ENCODE results near the gene CCDC137.
"Not testable (repeated sequence)": the region's sequence is repeated elsewhere in the genome, so short reads cannot be mapped to it uniquely, and the experiment has no call there.

CCDC137 gene

DNA sequence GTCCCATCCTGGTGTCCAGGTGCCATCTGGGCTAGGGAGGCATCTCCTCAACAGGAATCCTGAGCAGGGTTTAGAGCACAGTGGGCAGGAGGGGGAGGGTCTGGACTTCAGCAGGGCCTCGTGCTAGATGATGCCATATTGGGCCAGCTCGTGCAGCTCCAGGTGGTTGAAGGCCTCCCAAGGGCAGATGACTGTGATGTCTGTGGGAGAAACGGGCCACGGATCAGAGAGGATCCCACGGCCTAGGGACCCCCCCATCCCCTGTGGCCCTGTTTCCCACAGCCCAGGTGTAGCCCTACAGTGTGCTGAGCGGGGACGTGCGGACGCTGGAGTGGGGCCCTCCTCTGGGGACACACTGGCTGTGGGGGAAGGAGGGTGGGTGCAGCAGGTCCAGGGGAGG is 15.6 kb upstream of the CCDC137 start:
- no peak for DNase-seq (ENCODE audit: low read depth, low spot score)

DNA sequence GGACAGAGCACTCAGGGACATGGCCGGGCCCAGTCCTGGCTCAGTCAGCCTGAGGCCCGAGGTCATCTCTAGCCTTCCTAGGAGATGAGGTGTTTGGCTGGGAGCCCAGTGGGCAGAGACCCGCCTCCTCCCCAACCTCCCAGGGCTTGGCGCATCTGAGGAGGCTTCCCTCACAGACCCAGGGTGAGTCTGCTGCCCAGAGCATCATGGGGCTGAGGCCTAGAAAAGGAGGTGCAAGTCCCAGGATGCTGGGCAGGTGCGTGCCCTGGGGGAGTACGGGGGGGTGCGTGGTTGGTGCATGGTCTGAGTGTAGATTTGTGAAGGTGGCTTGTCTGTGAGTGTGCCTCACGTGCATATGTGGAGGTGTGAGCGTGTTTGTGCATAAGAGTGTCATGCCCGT is 14.8 kb upstream of the CCDC137 start:
- DNase-seq (ENCODE audit: low read depth, low spot score), result no peak

DNA sequence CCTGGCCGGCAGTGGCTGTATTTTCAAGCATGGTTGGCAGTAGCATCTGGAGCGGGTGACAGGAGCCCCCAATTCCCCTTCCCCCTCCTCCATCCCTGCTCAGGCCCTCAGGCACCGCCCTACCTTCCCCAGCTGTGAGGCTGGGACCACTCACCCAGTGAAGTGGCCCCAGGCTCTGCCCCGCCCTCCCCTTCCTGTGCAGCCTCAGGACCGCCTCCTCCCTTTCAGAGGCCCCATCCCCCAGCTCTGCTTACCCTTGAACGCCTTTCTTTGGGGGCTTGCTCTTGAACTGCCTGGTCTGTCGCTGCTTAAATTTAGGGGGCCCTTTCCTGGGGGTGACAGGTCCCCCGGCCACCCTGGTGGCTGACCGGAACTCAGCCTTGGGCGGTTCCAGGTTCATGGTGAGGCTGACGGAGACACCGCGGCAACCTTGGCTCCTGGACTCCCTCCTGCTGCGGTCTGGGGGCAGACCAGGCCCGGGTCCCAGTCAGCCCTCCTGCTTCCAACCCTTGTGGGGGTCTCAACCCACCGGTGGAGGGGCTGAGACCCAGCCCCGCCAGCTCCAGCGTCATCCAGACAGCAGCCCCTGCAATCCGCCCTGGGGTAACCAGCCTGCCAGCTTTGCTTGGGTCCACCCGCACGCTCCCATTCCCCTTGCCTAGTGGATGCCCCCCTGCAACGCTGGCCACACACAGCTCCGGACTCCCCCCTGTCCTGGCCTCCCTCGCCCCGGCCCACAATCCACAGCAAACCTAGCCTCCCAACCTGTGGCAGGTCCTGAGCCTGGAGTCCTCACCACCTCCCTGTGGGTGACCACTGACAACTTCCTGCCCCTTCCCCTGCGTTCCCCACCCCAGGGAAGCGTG is 13.4 kb upstream of the CCDC137 start:
- DNase-seq (ENCODE audit: low read depth, low spot score), result no peak

DNA sequence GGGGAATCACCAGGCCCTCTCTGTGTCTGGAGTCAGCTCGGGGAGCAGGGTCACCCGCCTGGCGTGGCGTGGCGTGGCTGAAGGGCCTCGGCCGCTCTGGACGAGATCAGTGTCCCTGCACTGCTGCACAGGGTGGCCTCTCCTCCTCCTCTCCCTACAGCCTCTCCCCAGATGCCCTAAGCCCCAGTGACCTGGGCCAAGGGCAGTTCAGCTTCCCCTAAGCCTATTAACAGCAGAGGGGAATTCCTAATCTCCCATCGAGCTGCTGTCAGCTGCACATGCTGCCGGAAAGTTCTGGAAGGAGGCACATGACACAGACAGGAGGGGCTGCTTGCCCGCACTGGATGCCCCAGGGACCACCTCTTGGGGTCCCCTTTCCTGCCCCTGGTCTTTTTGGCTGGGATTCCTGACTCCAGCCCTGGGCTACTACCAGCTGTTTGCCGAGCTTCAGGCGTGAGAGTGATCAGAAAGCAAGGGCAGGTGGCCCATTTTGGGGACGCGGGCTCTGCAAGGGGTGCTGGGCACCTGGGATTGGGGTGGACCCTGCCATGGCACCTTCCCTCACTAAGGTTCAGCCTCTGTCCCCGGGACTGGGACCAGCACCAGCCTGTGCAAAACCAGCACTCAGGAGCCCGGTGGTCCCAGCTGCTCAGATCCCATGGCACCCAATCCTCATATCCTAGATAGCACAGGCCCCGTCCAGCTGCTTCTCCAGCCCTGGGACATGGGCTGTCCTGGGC is 11.0 kb upstream of the CCDC137 start:
- DNase-seq (ENCODE audit: low read depth, low spot score), result no peak

DNA sequence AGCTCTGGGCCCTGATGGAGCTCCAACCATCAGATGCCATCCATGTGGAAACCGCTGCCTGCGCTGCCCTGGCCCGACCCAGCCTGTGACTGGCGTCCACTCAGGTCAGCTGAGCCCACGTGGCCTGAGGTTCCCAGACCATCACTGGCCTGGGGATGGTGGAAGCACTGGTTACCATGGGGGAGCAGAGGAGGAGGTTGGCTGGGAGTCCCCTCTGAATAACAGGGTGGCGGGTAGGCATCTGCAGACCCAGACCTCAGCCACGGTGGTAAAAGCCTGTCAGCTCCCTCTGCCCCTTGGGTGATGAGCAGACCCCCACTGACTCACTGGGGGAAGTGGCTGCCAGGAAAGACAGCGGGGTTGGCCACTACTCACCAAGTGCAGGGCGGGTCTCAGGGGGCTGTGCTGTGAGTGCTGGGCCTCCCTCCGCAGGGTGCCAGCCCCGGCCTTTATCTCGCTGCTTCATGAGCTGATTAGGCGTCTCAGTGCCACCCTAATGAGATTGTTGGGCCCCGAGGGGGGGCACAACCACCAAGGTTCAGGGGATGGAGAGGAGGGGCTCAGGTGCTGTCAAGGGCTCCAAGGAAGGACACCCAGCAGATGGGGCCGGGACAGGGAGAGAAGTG is 10.3 kb upstream of the CCDC137 start, which contains the start of gene PDE6G:
PDE6G (minus strand) TSS at position 425 of the 626 bp plus-strand sequence. CDS start 3,237 bp downstream, outside the sequence.
- DNase-seq (ENCODE audit: low read depth, low spot score), result no peak

DNA sequence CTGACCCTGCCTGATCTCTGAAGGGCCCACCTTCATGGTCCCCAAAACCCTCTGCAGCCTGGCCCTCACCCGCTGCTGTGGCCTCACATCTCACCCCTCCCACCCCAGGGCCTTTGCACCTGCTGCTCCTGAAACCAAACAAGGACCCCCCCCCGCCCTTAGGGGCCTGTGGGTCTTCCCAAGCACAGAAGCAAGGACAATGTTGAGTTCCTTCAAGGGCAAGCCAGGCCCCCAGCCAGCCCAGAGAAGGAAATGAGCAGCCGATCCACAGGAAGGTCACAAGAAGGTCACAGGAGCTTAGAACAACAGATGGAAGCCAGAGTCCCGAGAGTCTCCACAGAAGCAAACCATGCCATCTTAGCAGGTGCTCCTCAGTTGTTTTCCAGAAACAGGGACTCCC is 9.7 kb upstream of the CCDC137 start:
- DNase-seq (ENCODE audit: low read depth, low spot score), result no peak

DNA sequence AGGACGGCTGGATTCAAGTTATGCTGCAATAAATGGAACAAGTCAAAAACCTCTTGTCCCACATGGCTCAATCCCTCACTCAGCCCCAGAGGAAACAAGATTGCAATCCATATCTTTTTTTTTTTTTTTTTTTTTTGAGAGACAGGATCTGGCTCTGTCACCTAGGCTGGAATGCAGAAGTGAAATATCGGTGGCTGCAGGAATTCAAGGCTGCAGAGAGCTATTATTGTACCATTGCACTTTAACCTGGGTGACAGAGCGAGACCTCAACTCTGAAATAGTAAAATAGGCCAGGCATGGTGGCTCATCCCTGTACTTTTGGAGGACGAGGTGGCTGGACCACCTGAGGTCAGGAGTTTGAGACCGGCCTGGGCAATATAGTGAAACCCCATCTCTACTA is 7.5 kb upstream of the CCDC137 start:
- DNase-seq (ENCODE audit: low read depth, low spot score), result no peak

DNA sequence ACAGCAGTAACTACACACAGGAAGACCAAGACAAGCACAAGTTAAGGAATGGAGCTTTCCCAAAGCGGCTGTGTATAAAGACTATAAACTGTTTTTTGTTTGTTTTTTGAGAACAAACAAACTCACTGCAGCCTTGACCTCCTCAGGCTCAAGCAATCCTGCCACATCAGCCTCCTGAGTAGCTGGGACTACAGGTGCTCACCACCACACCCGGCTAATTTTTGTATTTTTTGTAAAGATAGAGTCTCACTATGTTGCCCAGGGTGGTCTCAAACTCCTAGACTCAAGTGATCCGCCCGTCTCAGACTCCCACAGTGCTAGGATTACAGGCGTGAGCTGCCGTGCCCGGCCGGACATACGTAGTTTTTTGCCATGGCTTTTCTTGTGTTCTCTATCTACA is 6.1 kb upstream of the CCDC137 start:
- no peak for DNase-seq (ENCODE audit: low read depth, low spot score)

DNA sequence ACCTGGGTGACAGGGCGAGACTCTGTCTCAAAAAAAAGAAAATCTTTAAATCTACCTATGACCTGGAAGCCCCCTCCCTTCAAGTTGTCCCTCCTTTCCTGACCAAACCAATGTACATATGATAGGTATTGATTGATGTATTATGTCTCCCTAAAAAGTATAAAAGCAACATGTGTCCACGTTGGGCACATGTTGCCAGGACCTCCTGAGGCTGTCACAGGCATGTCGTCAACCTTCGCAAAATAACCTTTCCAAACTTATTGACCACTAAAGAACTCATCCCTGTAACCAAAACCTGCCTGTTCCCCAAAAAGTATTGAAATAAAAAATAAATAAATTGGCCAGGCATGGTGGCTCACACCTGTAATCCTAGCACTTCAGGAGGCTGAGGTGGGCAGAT is 4.5 kb upstream of the CCDC137 start:
- no peak for DNase-seq (ENCODE audit: low read depth, low spot score)

DNA sequence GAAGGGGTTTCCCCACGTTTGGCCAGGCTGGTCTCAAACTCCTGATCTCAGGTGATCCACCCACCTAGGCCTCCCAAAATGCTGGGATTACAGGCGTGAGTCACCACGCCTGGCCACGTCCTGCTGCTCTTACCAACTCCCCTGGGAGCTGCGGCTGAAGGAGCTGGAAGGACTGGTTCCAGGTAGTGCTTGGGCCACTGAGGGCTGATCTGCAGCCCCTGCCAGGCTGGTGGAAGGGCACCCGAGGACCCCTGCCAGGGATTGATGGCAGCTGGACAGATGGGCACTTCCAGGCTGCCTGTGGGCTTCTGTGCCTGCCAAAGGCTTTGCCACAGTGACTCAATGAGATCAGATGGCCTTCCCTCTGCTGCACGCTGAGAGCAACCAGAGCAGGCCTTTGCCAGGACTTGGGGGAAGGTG is 2.5 kb upstream of the CCDC137 start:
- DNase-seq (ENCODE audit: low read depth, low spot score), result no peak

DNA sequence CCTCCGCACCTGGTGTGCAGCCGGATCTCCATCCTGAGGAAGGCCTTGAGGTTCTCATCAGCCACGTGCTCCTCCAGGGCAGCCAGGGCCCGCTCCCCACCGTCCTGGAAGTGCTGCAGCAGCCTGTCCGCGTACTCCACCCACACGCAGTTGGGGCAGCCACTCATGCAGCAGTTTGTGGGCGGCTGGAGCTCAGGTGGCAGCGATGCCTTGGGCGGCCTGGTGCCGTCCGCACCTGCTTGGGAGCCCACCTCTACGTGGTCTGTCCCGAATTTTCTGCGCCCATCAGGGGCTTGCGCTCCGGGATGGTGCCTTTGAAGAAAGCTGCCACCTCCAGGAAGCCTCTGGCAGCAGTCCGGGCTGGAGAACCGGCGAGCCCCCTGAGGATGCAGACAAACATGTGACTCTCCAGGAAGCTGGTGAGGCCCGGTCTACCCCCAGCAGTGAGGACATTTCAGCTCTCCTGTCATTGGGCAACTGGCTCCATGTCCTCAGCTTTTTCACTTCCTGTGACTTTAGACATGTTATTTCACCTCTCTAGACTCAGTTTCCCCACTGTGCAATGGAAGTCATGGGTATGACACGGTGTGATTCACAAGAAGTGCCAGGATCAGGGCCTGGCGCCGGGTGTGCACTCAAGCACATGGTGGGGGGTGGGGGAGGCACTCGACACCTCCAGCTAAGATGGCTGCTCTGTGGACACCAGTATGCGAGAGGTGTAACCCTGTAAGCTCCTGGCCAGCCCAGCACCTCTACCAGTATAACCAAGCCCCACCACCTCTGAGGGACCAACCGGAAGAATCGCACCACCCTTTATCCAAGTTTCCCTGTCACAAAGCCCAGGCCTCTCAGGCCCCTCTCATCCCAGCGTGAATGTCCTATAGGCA is 1.1 kb upstream of the CCDC137 start:
- DNase-seq (ENCODE audit: low read depth, low spot score), result no peak

DNA sequence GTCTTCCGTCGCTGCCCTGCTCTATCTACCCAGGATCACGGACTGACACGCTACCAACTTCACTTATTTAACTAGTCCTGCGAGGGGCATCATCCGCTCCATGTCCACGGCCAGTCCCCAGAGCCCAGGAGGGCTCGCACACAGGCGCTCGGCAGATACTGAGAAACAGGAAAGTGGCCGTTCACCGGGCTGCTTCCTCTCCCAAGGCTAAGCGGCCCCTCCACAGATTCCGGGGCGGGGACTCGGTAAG is 520 bp upstream of the CCDC137 start:
- DNase-seq (ENCODE audit: low read depth, low spot score), result no peak

DNA sequence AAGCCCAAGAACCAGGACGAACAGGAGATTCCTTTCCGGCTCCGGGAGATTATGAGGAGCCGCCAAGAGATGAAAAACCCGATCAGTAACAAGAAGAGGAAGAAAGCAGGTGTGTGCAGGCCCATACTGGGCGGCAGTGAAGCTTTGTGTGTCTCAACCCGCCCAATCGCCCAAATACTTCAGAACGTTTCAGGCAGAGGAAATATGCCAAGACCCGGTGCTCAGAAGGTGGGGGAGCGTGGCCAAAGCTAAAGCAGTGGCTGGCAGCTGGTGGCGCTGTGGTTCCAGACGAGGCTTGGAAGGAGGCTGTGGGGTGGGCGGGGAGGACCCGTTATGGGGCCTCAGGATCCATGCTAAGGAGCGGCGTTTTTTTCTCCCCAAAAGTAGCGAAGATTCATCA is 1.2 kb downstream of the CCDC137 start:
- no peak for DNase-seq (ENCODE audit: low read depth, low spot score)

DNA sequence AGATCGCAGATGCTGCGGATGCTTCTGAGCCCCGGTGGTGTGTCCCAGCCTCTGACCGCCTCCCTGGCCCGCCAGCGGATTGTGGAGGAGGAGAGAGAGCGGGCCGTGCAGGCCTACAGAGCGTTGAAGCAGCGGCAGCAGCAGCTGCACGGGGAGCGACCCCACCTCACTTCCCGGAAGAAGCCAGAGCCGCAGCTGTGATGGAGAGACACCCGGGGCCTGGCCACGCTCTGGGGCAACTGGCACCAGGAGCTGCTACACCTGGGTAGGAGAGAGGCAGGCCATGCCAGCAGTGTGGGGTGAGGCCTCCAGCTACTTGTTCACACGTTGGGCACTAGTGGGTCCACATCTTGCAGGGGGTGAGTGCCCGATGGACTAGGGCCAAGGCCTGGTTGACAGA is 6.0 kb downstream of the CCDC137 start:
- DNase-seq (ENCODE audit: low read depth, low spot score), result no peak

DNA sequence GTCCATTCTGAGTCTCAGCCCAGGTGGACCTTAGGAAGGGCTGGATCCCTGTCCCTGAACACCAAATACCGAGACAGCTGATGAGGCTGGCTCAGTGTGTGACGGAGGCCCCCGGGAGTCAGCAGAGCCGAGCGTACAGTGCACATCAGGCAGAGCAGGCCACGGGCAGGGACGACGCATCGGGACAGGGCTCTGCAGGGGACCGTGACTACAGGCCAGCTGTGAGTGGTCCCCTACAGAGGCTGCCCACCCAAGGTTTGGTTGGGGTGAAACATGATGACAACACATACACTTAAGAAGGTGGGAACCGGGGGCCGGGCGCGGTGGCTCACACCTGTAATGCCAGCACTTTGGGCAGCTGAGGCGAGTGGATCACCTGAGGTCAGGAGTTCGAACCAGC is 6.4 kb downstream of the CCDC137 start:
- no peak for DNase-seq (ENCODE audit: low read depth, low spot score)

DNA sequence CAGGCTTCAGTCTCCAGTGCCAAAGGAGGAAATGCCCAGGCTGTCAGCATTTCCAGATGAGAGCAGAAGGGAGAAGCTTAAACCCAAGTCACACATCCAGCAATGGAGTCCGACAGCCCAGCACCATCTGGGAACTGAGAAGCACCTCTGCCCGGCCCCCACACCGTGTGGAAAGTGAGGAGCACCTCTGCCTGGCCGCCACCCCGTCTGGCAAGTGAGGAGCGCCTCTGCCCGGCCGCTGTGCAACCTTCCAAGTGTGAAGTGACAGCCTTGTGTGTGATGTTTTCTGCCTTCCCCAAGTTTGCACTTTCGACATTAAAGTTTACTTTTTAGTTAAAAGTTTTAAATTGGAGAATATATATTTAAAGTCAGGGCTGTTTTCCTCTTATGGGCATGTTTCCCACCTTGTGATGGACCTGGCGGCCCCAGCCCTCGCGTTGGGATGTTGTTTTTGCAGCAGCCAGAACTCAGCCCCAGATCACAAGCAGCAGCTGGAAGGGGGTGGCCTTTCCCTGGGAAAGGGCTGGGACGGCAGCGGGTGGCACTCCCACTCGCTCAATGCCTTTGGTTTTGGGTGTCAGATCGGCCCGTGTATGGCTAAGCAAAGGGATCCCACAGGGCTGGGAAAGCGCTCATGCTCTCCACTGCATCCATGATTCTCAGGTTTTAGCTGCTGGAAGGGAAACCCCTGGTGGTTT is 7.2 kb downstream of the CCDC137 start:
- DNase-seq (ENCODE audit: low read depth, low spot score), result no peak

DNA sequence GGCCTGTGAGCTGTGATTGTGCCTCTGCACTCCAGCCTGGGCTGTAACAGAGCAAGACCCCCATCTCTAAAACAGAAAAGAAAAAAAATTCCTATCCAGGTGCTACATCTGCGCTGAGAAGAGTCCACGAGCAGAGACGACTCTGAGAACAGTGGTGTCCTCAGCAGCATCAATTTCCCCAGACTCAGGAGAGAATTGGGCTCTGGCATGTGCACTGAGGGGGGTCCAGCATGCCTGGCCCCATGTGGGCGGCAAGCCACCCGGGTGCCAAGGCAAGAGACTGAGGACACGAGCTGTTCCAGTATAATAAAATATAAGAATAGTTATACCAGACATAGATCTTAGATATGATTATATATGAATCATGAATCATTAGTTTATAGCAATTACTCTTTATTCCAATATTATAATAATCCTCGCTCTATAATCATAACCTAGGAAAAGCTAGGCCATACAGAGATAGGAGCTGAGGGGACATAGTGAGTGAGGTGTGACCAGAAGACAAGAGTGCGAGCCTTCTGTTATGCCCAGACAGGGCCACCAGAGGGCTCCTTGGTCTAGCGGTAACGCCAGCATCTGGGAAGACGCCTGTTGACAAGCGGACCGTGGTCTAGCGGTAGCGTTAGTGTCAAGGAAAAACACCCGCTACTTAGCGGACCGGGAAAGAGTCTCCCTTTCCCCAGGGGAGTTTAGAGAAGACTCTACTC is 9.1 kb downstream of the CCDC137 start:
- not testable (repeated sequence) for DNase-seq (ENCODE audit: low read depth, low spot score)

DNA sequence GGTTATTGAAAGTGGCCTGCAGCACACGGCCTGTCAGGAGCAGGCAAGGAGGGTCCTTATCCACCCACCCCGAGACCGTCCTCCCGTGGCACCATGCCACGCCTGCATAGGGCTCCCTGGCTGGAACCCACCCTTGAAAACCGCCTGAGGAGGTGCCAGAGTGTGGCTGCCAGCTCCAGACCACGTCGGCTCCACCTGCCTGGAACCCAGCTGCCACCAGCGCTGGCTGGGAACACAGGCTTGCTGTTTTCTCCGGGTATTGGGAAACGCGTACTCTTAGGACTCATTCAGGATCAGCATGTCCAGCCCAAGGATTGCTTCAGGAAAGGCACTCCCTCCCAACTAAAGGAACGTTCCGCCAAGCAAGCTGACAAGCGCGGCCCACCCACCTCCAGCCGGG is 10.4 kb downstream of the CCDC137 start:
- DNase-seq (ENCODE audit: low read depth, low spot score), result no peak

DNA sequence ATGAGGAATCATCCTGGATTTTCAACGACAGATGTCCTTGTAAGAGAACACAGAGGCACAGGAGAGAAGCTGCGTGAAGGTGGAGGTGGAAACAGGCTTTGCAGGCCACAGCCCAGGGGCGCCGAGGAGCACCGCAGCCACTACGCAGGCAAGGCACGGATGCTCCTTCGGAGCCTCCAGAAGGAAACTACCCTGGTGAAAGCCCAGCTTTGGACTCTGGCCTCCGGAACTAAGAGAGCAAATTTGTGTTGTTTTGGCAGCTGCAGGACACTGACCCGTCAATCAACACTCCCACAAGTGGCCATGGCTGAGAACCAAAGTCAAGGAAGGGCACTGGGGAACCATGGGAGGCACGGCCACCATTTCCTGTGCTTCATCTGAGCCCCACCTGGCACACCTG is 13.6 kb downstream of the CCDC137 start:
- no peak for DNase-seq (ENCODE audit: low read depth, low spot score)

DNA sequence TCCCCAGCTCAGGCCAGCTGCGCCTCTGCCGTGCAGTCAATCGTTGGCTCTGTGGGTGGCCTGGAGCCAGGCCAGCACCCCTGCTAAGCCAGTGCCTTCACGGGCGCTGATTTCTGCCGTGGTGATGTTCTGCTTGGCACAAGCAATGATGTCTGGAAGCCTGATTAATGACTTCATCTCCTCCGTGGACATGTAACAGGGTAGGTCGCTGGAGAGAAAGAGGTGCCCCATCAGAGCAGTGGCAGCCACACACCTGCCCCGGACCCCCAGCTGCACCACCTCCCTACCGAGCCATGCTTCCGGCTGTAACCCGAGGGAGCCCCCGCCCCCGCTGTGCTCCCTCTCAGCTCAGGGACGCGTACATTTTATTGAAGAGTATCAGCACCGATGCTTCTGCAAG is 15.1 kb downstream of the CCDC137 start:
- no peak for DNase-seq (ENCODE audit: low read depth, low spot score)
